ENCODE measurements around the gene PEX7. TPM values are rescaled to one million over a fixed set of nuclear protein-coding genes. Genes with fewer than 3 reads are reported as not detected.

Gene PEX7
- total and polyA plus RNA-seq, 5 donors, result 6.1 to 10.8 (median 6.9) TPM

GRCh38 chr6:136790411-136791295 is 31.7 kb upstream of the PEX7 start:
- DNase-seq, result no peak
- 36% methylated on average over 7 of the region's 7 CpGs for WGBS
- Histone ChIP-seq H3K4me1 (ENCODE audit: control insufficient read depth, insufficient read depth, low read length) (no peaks in the 10 kb centered on the region), H3K27ac (ENCODE audit: low read length) (no peak overlapping the region), H3K27me3 (ENCODE audit: control insufficient read depth, insufficient read depth) (no peaks in the 10 kb centered on the region), H3K9me3 (ENCODE audit: control insufficient read depth, low read length) (no peaks in the 10 kb centered on the region), H3K4me3 (ENCODE audit: low read length) (peak overlapping the region; percentile 66)
- no peak for ATAC-seq
- intact Hi-C loops (cut with DNase I), result loop anchor here in 2 of 4 donors (5.0 to 10.0 kb wide), 2 partner anchors 143 to 206 kb away; no protein-coding TSS in a partner anchor

- Histone ChIP-seq H3K27ac (ENCODE audit: low read length) (peak overlapping the region; percentile 59), H3K27me3 (ENCODE audit: control insufficient read depth, insufficient read depth) (no peaks in the 10 kb centered on the region), H3K4me1 (ENCODE audit: control insufficient read depth, insufficient read depth, low read length) (no peaks in the 10 kb centered on the region), H3K4me3 (ENCODE audit: low read length) (peak overlapping the region; percentile 66), H3K9me3 (ENCODE audit: control insufficient read depth, low read length) (no peaks in the 10 kb centered on the region)
- intact Hi-C loops (cut with DNase I), result loop anchor here (1.0 to 10.0 kb wide), 4 partner anchors 144 to 207 kb away; no protein-coding TSS in a partner anchor
- WGBS, result 2% methylated on average over 62 of the region's 62 CpGs
- DNase-seq (peak; percentile 68 to 88 (median 78)), ATAC-seq (peak; percentile 52 to 58)
Observed at GRCh38 chr6:136791296-136792094, 30.9 kb upstream of the PEX7 start.

DNA sequence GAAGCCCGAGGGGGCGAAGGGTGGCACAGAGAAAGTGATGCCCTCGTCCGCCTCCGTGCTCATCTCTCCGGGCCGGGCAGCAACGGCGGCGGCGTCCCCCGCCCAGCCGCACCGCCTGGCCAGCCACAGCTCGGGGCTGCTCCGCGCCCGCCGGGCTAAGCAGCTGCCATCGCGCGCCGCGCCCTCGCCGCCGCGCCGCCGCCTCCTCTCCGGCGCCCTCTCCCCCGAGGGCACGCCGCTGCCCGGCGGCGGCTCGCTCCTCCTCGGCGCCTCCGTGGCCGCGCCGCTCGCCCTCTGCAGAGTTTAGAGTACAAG is 30.3 kb upstream of the PEX7 start:
- Histone ChIP-seq H3K27me3 (ENCODE audit: control insufficient read depth, insufficient read depth) (no peaks in the 10 kb centered on the region), H3K9me3 (ENCODE audit: control insufficient read depth, low read length) (no peaks in the 10 kb centered on the region), H3K4me1 (ENCODE audit: control insufficient read depth, insufficient read depth, low read length) (no peaks in the 10 kb centered on the region), H3K27ac (ENCODE audit: low read length) (peak overlapping the region; percentile 59), H3K4me3 (ENCODE audit: low read length) (peak overlapping the region; percentile 66)
- DNase-seq (no peak), ATAC-seq (no peak)
- intact Hi-C loops (cut with DNase I), result loop anchor here (1.0 to 10.0 kb wide), 4 partner anchors 145 to 207 kb away; no protein-coding TSS in a partner anchor
- WGBS, result under 1% methylated on average over 46 of the region's 46 CpGs

GRCh38 chr6:136792410-136793262 is 29.8 kb upstream of the PEX7 start, which contains the start of gene MAP3K5:
TSS of gene MAP3K5 (minus strand) at chr6:136792477. CDS start at chr6:136792157, 320 bp downstream.
- Histone ChIP-seq H3K27me3 (ENCODE audit: control insufficient read depth, insufficient read depth) (no peaks in the 10 kb centered on the region), H3K4me1 (ENCODE audit: control insufficient read depth, insufficient read depth, low read length) (no peaks in the 10 kb centered on the region), H3K9me3 (ENCODE audit: control insufficient read depth, low read length) (no peaks in the 10 kb centered on the region), H3K27ac (ENCODE audit: low read length) (peak within 1 kb of the TSS; percentile 71), H3K4me3 (ENCODE audit: low read length) (peak within 1 kb of the TSS; percentile 66)
- DNase-seq (peak; percentile 93 to 98 (median 97)), ATAC-seq (peak; percentile 95 to 96)
- under 1% methylated on average over 89 of the region's 89 CpGs for WGBS
- intact Hi-C loops (cut with DNase I), result loop anchor here (1.0 to 10.0 kb wide), 4 partner anchors 145 to 208 kb away; no protein-coding TSS in a partner anchor

DNA sequence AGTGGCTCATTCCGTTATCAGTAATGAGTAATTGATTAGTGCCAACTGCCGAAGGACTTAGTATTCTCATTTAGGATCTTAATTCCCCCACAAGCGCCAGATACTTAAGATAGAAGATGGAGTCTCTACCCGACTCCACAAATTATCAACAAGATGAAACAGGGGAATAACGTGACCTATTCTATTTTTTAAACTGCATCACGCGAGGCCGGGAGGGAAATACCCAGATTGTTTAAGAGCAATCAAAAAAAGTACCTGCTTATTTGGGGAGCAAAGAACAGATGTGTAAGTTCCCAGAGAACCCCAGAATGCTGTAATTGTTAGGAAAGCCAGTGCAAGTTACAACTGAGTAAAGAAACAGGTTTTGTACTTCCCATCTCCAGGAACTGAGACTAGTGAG is 29.0 kb upstream of the PEX7 start:
- no peaks in the 10 kb centered on the region for H3K27me3 ChIP-seq (ENCODE audit: control insufficient read depth, insufficient read depth)
- H3K4me3 ChIP-seq (ENCODE audit: low read length), result no peak overlapping the region
- no peaks in the 10 kb centered on the region for H3K9me3 ChIP-seq (ENCODE audit: control insufficient read depth, low read length)
- intact Hi-C loops (cut with DNase I), result loop anchor here in 3 of 4 donors (2.0 to 10.0 kb wide), 3 partner anchors 146 to 209 kb away; no protein-coding TSS in a partner anchor
- H3K27ac ChIP-seq (ENCODE audit: low read length), result no peak overlapping the region
- H3K4me1 ChIP-seq (ENCODE audit: control insufficient read depth, insufficient read depth, low read length), result no peaks in the 10 kb centered on the region
- ATAC-seq (no peak), DNase-seq (no peak)
- WGBS, result 34% methylated on average over 8 of the region's 8 CpGs

DNA sequence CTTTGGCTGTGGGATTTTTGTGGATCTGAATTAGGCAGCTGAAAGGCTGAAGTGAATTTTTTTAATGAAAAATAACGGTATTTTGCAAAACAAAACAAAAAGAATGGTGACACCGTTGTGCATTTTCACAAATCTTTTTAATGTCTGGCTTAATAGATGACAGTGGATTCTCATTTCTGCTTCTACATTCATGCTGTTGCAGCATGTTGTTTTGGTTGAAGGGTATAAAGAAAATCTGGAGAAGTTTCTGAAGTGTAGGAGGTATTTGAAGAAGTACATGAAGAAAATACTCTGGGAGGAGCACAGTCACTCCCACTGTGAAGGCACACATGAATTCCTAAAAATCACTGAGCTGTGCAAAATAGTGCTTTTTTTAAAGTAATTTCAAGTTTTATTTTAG is 27.0 kb upstream of the PEX7 start:
- H3K4me3 ChIP-seq (ENCODE audit: low read length), result no peak overlapping the region
- H3K27ac ChIP-seq (ENCODE audit: low read length), result no peak overlapping the region
- DNase-seq, result no peak
- H3K9me3 ChIP-seq (ENCODE audit: control insufficient read depth, low read length), result no peaks in the 10 kb centered on the region
- no peak for ATAC-seq
- H3K27me3 ChIP-seq (ENCODE audit: control insufficient read depth, insufficient read depth), result no peaks in the 10 kb centered on the region
- H3K4me1 ChIP-seq (ENCODE audit: control insufficient read depth, insufficient read depth, low read length), result no peaks in the 10 kb centered on the region
- WGBS, result 84% methylated on average over 2 of the region's 2 CpGs
- intact Hi-C loops (cut with DNase I), result loop anchor here in 1 of 4 donors (10.0 kb wide), 1 partner anchor 211 kb away; no protein-coding TSS in a partner anchor

GRCh38 chr6:136795996-136796395 is 26.4 kb upstream of the PEX7 start:
- intact Hi-C loops (cut with DNase I), result loop anchor here in 1 of 4 donors (10.0 kb wide), 1 partner anchor 211 kb away; no protein-coding TSS in a partner anchor
- 94% methylated on average over 5 of the region's 5 CpGs for WGBS
- H3K4me1 ChIP-seq (ENCODE audit: control insufficient read depth, insufficient read depth, low read length), result no peaks in the 10 kb centered on the region
- H3K27me3 ChIP-seq (ENCODE audit: control insufficient read depth, insufficient read depth), result no peaks in the 10 kb centered on the region
- ATAC-seq (no peak), DNase-seq (no peak)
- no peaks in the 10 kb centered on the region for H3K9me3 ChIP-seq (ENCODE audit: control insufficient read depth, low read length)
- H3K27ac ChIP-seq (ENCODE audit: low read length), result no peak overlapping the region
- H3K4me3 ChIP-seq (ENCODE audit: low read length), result no peak overlapping the region

- Histone ChIP-seq H3K27me3 (ENCODE audit: control insufficient read depth, insufficient read depth) (no peaks in the 10 kb centered on the region), H3K4me3 (ENCODE audit: low read length) (no peak overlapping the region), H3K9me3 (ENCODE audit: control insufficient read depth, low read length) (no peaks in the 10 kb centered on the region), H3K27ac (ENCODE audit: low read length) (no peak overlapping the region), H3K4me1 (ENCODE audit: control insufficient read depth, insufficient read depth, low read length) (no peaks in the 10 kb centered on the region)
- intact Hi-C loops (cut with DNase I), result loop anchor here in 1 of 4 donors (10.0 kb wide), 1 partner anchor 213 kb away; no protein-coding TSS in a partner anchor
- WGBS, result 95% methylated on average over 1 of the region's 1 CpG
- DNase-seq, result no peak
- no peak for ATAC-seq
Observed at GRCh38 chr6:136798044-136798443, 24.3 kb upstream of the PEX7 start.

DNA sequence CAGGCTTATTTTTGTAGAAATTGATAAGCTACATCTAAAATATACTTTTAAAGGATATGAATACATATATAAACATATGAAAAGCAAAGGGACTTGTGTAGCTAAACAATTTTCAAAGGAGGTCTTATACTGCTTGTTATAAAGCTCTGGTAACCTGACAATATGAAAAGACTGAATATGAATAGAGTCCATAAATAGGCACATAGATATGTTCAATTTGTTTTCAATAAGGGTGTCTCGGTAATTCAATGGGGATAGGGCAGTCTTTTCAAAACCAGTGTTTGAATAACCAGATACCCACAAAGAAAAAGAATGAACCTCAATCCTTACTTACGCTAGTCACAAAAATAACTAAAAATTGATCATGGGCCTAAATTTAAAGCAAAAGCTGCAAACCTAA is 20.8 kb upstream of the PEX7 start:
- intact Hi-C loops (cut with DNase I), result no loop called here
- Histone ChIP-seq H3K4me3 (ENCODE audit: low read length) (no peak overlapping the region), H3K4me1 (ENCODE audit: control insufficient read depth, insufficient read depth, low read length) (no peaks in the 10 kb centered on the region), H3K27ac (ENCODE audit: low read length) (no peak overlapping the region), H3K27me3 (ENCODE audit: control insufficient read depth, insufficient read depth) (no peaks in the 10 kb centered on the region), H3K9me3 (ENCODE audit: control insufficient read depth, low read length) (no peaks in the 10 kb centered on the region)
- no peak for ATAC-seq
- no peak for DNase-seq
- WGBS, result 94% methylated on average over 2 of the region's 2 CpGs

DNA sequence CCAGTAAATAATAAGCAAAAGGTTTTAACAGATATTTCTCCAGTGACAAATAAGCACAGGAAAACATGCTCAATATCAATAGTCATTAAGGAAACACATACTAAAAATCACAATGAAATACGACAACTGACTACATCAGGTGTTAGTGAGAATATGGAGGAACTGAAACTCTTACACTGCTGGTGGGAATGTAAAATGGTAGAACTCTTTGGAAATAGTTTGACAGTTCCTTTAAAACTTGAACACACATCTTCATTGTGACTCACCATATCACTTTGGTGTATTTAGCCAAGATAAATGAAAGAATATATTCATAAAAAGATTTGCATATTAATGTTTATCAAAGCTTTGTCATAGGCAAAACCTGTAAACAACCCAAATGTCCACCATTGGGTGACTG is 18.8 kb upstream of the PEX7 start:
- ATAC-seq (no peak), DNase-seq (no peak)
- no peak overlapping the region for H3K27ac ChIP-seq (ENCODE audit: low read length)

More for the DNA sequence above, 18.8 kb upstream of the PEX7 start:
- intact Hi-C loops (cut with DNase I), result no loop called here
- H3K27me3 ChIP-seq (ENCODE audit: control insufficient read depth, insufficient read depth), result no peaks in the 10 kb centered on the region
- H3K4me3 ChIP-seq (ENCODE audit: low read length), result no peak overlapping the region
- no peaks in the 10 kb centered on the region for H3K9me3 ChIP-seq (ENCODE audit: control insufficient read depth, low read length)
- WGBS, result 90% methylated on average over 1 of the region's 1 CpG
- no peaks in the 10 kb centered on the region for H3K4me1 ChIP-seq (ENCODE audit: control insufficient read depth, insufficient read depth, low read length)
